H9 (cell line): Measurements from ENCODE around the gene CYBA. TPM values are rescaled to one million over a fixed set of nuclear protein-coding genes. Genes with fewer than 3 reads are reported as not detected.

ENCODE experiments used
- DNase-seq: peaks from one replicate; pipeline ENCODE4 v3.0.0-alpha.2; 2017
- H2AFZ ChIP-seq: one replicate; pipeline ENCODE4 v1.6.1; 2013; ENCODE audit warnings: mild to moderate bottlenecking, low read length, control low read depth, moderate library complexity
- H2AK5ac ChIP-seq: 2 replicates; pipeline ENCODE4 v1.6.1; 2013; ENCODE audit warnings: low read length, control low read depth, mixed read lengths; ENCODE audit not compliant: insufficient read length
- H2BK120ac ChIP-seq: one replicate; pipeline ENCODE4 v1.6.1; 2013; ENCODE audit warnings: low read depth, mild to moderate bottlenecking, low read length, control low read depth, inconsistent platforms; ENCODE audit not compliant: poor library complexity, severe bottlenecking
- H2BK12ac ChIP-seq: 2 replicates; pipeline ENCODE4 v1.6.1; 2013; ENCODE audit warnings: low read length, control low read depth, mixed read lengths, low read depth; ENCODE audit not compliant: insufficient read length
- H2BK15ac ChIP-seq: 2 replicates; pipeline ENCODE4 v1.6.1; 2013; ENCODE audit warnings: low read depth, low read length, control low read depth
- H2BK20ac ChIP-seq: one replicate; pipeline ENCODE4 v1.6.1; 2013; ENCODE audit warnings: low read depth, mild to moderate bottlenecking, low read length, control low read depth, inconsistent platforms; ENCODE audit not compliant: poor library complexity, severe bottlenecking
- H2BK5ac ChIP-seq: 2 replicates; pipeline ENCODE4 v1.6.1; 2013; ENCODE audit warnings: low read length, control low read depth, mixed read lengths; ENCODE audit not compliant: insufficient read length
- H3K14ac ChIP-seq: 2 replicates; pipeline ENCODE4 v1.6.1; 2013; ENCODE audit warnings: low read length, control low read depth; ENCODE audit not compliant: insufficient read depth
- H3K18ac ChIP-seq: 2 replicates; pipeline ENCODE4 v1.6.1; 2013; ENCODE audit warnings: low read depth, mild to moderate bottlenecking, mixed read lengths, low read length, control low read depth; ENCODE audit not compliant: insufficient read length
- H3K23ac ChIP-seq: 2 replicates; pipeline ENCODE4 v1.6.1; 2013; ENCODE audit warnings: low read length, control low read depth, mixed read lengths, low read depth; ENCODE audit not compliant: insufficient read length
- H3K23me2 ChIP-seq: 2 replicates; pipeline ENCODE4 v1.6.1; 2013; ENCODE audit warnings: low read depth, mild to moderate bottlenecking, mixed read lengths, low read length, control low read depth; ENCODE audit not compliant: insufficient read length, poor library complexity, severe bottlenecking
- H3K27ac ChIP-seq: 2 replicates; pipeline ENCODE4 v1.5.1; 2013; ENCODE audit warnings: low read length, control low read depth, mixed read lengths, low read depth; ENCODE audit not compliant: insufficient read length
- H3K27me3 ChIP-seq: 2 replicates; pipeline ENCODE4 v1.6.1; 2013; ENCODE audit warnings: low read length, control low read depth, inconsistent platforms; ENCODE audit not compliant: insufficient read depth
- H3K4ac ChIP-seq: 2 replicates; pipeline ENCODE4 v1.6.1; 2013; ENCODE audit warnings: low read depth, mild to moderate bottlenecking, control low read depth, inconsistent platforms, low read length, moderate library complexity
- H3K4me1 ChIP-seq: 2 replicates; pipeline ENCODE4 v1.6.1; 2013; ENCODE audit warnings: low read length, control low read depth, inconsistent platforms; ENCODE audit not compliant: insufficient read depth
- H3K4me2 ChIP-seq: 2 replicates; pipeline ENCODE4 v1.6.1; 2013; ENCODE audit warnings: low read length, control low read depth, mixed read lengths; ENCODE audit not compliant: insufficient read length, insufficient read depth
- H3K56ac ChIP-seq: 2 replicates; pipeline ENCODE4 v1.6.1; 2013; ENCODE audit warnings: low read depth, mild to moderate bottlenecking, mixed read lengths, low read length, control low read depth; ENCODE audit not compliant: insufficient read length
- H3K79me1 ChIP-seq: 2 replicates; pipeline ENCODE4 v1.6.1; 2013; ENCODE audit warnings: low read depth, mild to moderate bottlenecking, moderate library complexity, low read length, control low read depth, inconsistent platforms; ENCODE audit not compliant: insufficient read depth, poor library complexity, severe bottlenecking
- H3K79me2 ChIP-seq: 2 replicates; pipeline ENCODE4 v1.6.1; 2013; ENCODE audit warnings: low read length, control low read depth, inconsistent platforms; ENCODE audit not compliant: insufficient read depth
- H3K9ac ChIP-seq: 2 replicates; pipeline ENCODE4 v1.6.1; 2013; ENCODE audit warnings: low read length, control low read depth, mixed read lengths; ENCODE audit not compliant: insufficient read length; ENCODE audit errors: extremely low read depth
- H3K9me3 ChIP-seq: one replicate; pipeline ENCODE4 v1.6.1; 2013; ENCODE audit warnings: low read depth, low read length, inconsistent platforms; ENCODE audit not compliant: control insufficient read depth
- H3T11ph ChIP-seq: one replicate; pipeline ENCODE4 v1.6.1; 2013; ENCODE audit warnings: mild to moderate bottlenecking, low read length, control low read depth, inconsistent platforms
- H4K20me1 ChIP-seq: one replicate; pipeline ENCODE4 v1.6.1; 2013; ENCODE audit not compliant: control insufficient read depth, insufficient read length, insufficient read depth
- H4K5ac ChIP-seq: 2 replicates; pipeline ENCODE4 v1.6.1; 2013; ENCODE audit warnings: low read depth, mild to moderate bottlenecking, mixed read lengths, low read length, control low read depth; ENCODE audit not compliant: insufficient read length
- H4K8ac ChIP-seq: replicated peaks from 2 replicates; pipeline ENCODE4 v1.6.1; 2013; ENCODE audit warnings: low read length, control low read depth, mixed read lengths, low read depth; ENCODE audit not compliant: insufficient read length
- H4K91ac ChIP-seq: 2 replicates; pipeline ENCODE4 v1.6.1; 2013; ENCODE audit warnings: low read depth, mild to moderate bottlenecking, moderate library complexity, mixed read lengths, low read length, control low read depth; ENCODE audit not compliant: insufficient read length
- H3K27ac Mint-ChIP-seq, 3 experiments: 2 replicates in 2 of 3; 3 replicates in 1 of 3; pipeline ENCODE4 v1.8.0; 2020 to 2021; ENCODE audit warnings: mixed read lengths in 3 of 3, mild to moderate bottlenecking in 1 of 3, moderate library complexity in 1 of 3
- H3K27me3 Mint-ChIP-seq: 2 replicates; pipeline ENCODE4 v1.8.0; 2021; ENCODE audit warnings: low read depth, mild to moderate bottlenecking, moderate library complexity, mixed read lengths
- H3K36me3 Mint-ChIP-seq, 3 experiments: 2 replicates in 2 of 3; 3 replicates in 1 of 3; pipeline ENCODE4 v1.8.0; 2020 to 2021; ENCODE audit warnings: low read depth in 3 of 3, mixed read lengths in 3 of 3; ENCODE audit not compliant: insufficient read depth in 1 of 3
- H3K4me1 Mint-ChIP-seq, 2 experiments: 2 replicates each; pipeline ENCODE4 v1.8.0; 2020; ENCODE audit warnings: mixed read lengths in 2 of 2
- H3K4me3 Mint-ChIP-seq, 2 experiments: 2 replicates in 1 of 2; 3 replicates in 1 of 2; pipeline ENCODE4 v1.8.0; 2020 to 2021; ENCODE audit warnings: mild to moderate bottlenecking in 2 of 2, mixed read lengths in 2 of 2, moderate library complexity in 1 of 2
- H3K9me3 Mint-ChIP-seq, 2 experiments: 2 replicates in 1 of 2; 3 replicates in 1 of 2; pipeline ENCODE4 v1.8.0; 2020; ENCODE audit warnings: mild to moderate bottlenecking in 2 of 2, mixed read lengths in 2 of 2, moderate library complexity in 1 of 2
- CTCF ChIP-seq: fragments of 200-600 bp; sonication (generic); conservative IDR thresholded peaks from 3 replicates; pipeline ENCODE4 v1.8.0; 2021; ENCODE audit warnings: antibody characterized with exemption, mild to moderate bottlenecking
- WGBS: extraction: QIAGEN DNeasy Blood & Tissue Kit; methylation state at CpG from one replicate; pipeline ENCODE4 v1.1.7; 2013; ENCODE audit warnings: missing lambda C conversion rate, low lambda C conversion rate, mixed read lengths; ENCODE audit not compliant: insufficient read length; ENCODE audit errors: extremely low coverage; 5-methylcytosine and 5-hydroxymethylcytosine counted together
- total RNA-seq: library from RNA; stranded (reverse); gene quantifications from 2 replicates; pipeline ENCODE4 v1.2.1, GENCODE V29; 2021

CYBA gene
- total RNA-seq, 1 experiment from 2014 or later, result 153 TPM

GRCh38 chr16:88633684-88634140 lies 17.1 kb downstream of the CYBA start:
- H3K4ac ChIP-seq, result no peak overlapping the region
- Mint-ChIP-seq H3K27ac (no peak overlapping the region), H3K9me3 (no peaks in the 10 kb centered on the region; a peak in 1 of 5 replicates), H3K4me3 (peak overlapping the region; percentile 61), H3K4me1 (peaks cover 15 to 30% of the 10 kb centered on the region in 2 experiments), H3K27me3 (peaks cover 18% of the 10 kb centered on the region), H3K36me3 (peaks cover 5 to 28% (median 26%) of the 10 kb centered on the region in 3 experiments; a peak in 6 of 7 replicates)
- H3K79me1 ChIP-seq, result no peaks in the 10 kb centered on the region
- no CpG with 5 or more reads among the region's 23 CpGs for WGBS
- H3K4me1 ChIP-seq, result no peaks in the 10 kb centered on the region; the same call in 1 of the 2 replicates
- no peak overlapping the region for H2BK20ac ChIP-seq
- H4K8ac ChIP-seq, result no peak overlapping the region
- no peaks in the 10 kb centered on the region for H3K9me3 ChIP-seq
- no peaks in the 10 kb centered on the region for H4K20me1 ChIP-seq
- no peak overlapping the region for H2BK12ac ChIP-seq
- DNase-seq, result peak; percentile 86
- no peak overlapping the region for H2AK5ac ChIP-seq
- H3K18ac ChIP-seq, result no peak overlapping the region
- no peak overlapping the region for H3K56ac ChIP-seq
- peak; percentile 58; the same call in 2 of the 3 replicates for TF ChIP-seq CTCF
- no peak overlapping the region for H3K9ac ChIP-seq
- no peak overlapping the region for H3T11ph ChIP-seq
- no peak overlapping the region for H4K91ac ChIP-seq
- H3K4me2 ChIP-seq, result peak overlapping the region; percentile 54
- no peaks in the 10 kb centered on the region for H3K79me2 ChIP-seq
- no peak overlapping the region for H2AFZ ChIP-seq
- H2BK5ac ChIP-seq, result no peak overlapping the region
- H3K23me2 ChIP-seq, result peaks cover 15% of the 10 kb centered on the region
- H2BK120ac ChIP-seq, result no peak overlapping the region
- H4K5ac ChIP-seq, result no peak overlapping the region
- no peaks in the 10 kb centered on the region for H3K27me3 ChIP-seq
- no peak overlapping the region for H2BK15ac ChIP-seq
- no peak overlapping the region for H3K14ac ChIP-seq
- no peak overlapping the region for H3K27ac ChIP-seq
- H3K23ac ChIP-seq, result no peak overlapping the region
